ENCODE measurements around the gene DNAH9.
A peak's percentile ranks its signal among the peaks of the same experiment; 100 is the strongest.

The DNAH9 gene

GRCh38 chr17:11705111-11705510 is 106.8 kb downstream of the DNAH9 start:
- DNase-seq (ENCODE audit: low read depth in 1 of 2, low spot score in 1 of 2) = no peak
- no peak for TF ChIP-seq JUND (IDR thresholded peaks at IDR 0.05; ENCODE audit: low read depth)
- in situ Hi-C loops (cut with HindIII; ENCODE audit: low pct_unique_long_range_greater_than_20kb, low sequenced_read_pairs) = no loop called here

GRCh38 chr17:11707586-11707985 is 109.3 kb downstream of the DNAH9 start:
- in situ Hi-C loops (cut with HindIII; ENCODE audit: low pct_unique_long_range_greater_than_20kb, low sequenced_read_pairs) = no loop called here
- no peak for DNase-seq (ENCODE audit: low read depth in 1 of 2, low spot score in 1 of 2)
- no peak for TF ChIP-seq JUND (IDR thresholded peaks at IDR 0.05; ENCODE audit: low read depth)

- in situ Hi-C loops (cut with HindIII; ENCODE audit: low pct_unique_long_range_greater_than_20kb, low sequenced_read_pairs) = no loop called here
- DNase-seq (ENCODE audit: low read depth in 1 of 2, low spot score in 1 of 2) = no peak
- TF ChIP-seq JUND (IDR thresholded peaks at IDR 0.05; ENCODE audit: low read depth) = no peak
Measured at GRCh38 chr17:11712456-11712855, 114.2 kb downstream of the DNAH9 start.

GRCh38 chr17:11719203-11719602 is 120.9 kb downstream of the DNAH9 start:
- in situ Hi-C loops (cut with HindIII; ENCODE audit: low pct_unique_long_range_greater_than_20kb, low sequenced_read_pairs) = no loop called here
- no peak for DNase-seq (ENCODE audit: low read depth in 1 of 2, low spot score in 1 of 2)
- no peak for TF ChIP-seq JUND (IDR thresholded peaks at IDR 0.05; ENCODE audit: low read depth)

GRCh38 chr17:11719856-11720255 is 121.6 kb downstream of the DNAH9 start:
- no peak for DNase-seq (ENCODE audit: low read depth in 1 of 2, low spot score in 1 of 2)
- in situ Hi-C loops (cut with HindIII; ENCODE audit: low pct_unique_long_range_greater_than_20kb, low sequenced_read_pairs) = no loop called here
- no peak for TF ChIP-seq JUND (IDR thresholded peaks at IDR 0.05; ENCODE audit: low read depth)

- no peak for TF ChIP-seq JUND (IDR thresholded peaks at IDR 0.05; ENCODE audit: low read depth)
- no peak for DNase-seq (ENCODE audit: low read depth in 1 of 2, low spot score in 1 of 2)
Measured at GRCh38 chr17:11720816-11721215, 122.5 kb downstream of the DNAH9 start.

GRCh38 chr17:11730747-11731146 is 132.5 kb downstream of the DNAH9 start:
- no peak for TF ChIP-seq JUND (IDR thresholded peaks at IDR 0.05; ENCODE audit: low read depth)
- in situ Hi-C loops (cut with HindIII; ENCODE audit: low pct_unique_long_range_greater_than_20kb, low sequenced_read_pairs) = no loop called here
- no peak for DNase-seq (ENCODE audit: low read depth in 1 of 2, low spot score in 1 of 2)

More at GRCh38 chr17:11720816-11721215, 122.5 kb downstream of the DNAH9 start:
- in situ Hi-C loops (cut with HindIII; ENCODE audit: low pct_unique_long_range_greater_than_20kb, low sequenced_read_pairs) = no loop called here

GRCh38 chr17:11736613-11737312 is 138.5 kb downstream of the DNAH9 start:
- in situ Hi-C loops (cut with HindIII; ENCODE audit: low pct_unique_long_range_greater_than_20kb, low sequenced_read_pairs) = no loop called here
- no peak for TF ChIP-seq JUND (IDR thresholded peaks at IDR 0.05; ENCODE audit: low read depth)
- DNase-seq (ENCODE audit: low read depth in 1 of 2, low spot score in 1 of 2) = no peak

GRCh38 chr17:11737313-11737679 is 139.0 kb downstream of the DNAH9 start:
- DNase-seq (ENCODE audit: low read depth in 1 of 2, low spot score in 1 of 2) = no peak
- in situ Hi-C loops (cut with HindIII; ENCODE audit: low pct_unique_long_range_greater_than_20kb, low sequenced_read_pairs) = no loop called here

GRCh38 chr17:11738151-11738550 is 139.9 kb downstream of the DNAH9 start:
- no peak for TF ChIP-seq JUND (IDR thresholded peaks at IDR 0.05; ENCODE audit: low read depth)
- in situ Hi-C loops (cut with HindIII; ENCODE audit: low pct_unique_long_range_greater_than_20kb, low sequenced_read_pairs) = no loop called here
- DNase-seq (ENCODE audit: low read depth in 1 of 2, low spot score in 1 of 2) = no peak

More at GRCh38 chr17:11737313-11737679, 139.0 kb downstream of the DNAH9 start:
- TF ChIP-seq JUND (IDR thresholded peaks at IDR 0.05; ENCODE audit: low read depth) = no peak

- TF ChIP-seq JUND (IDR thresholded peaks at IDR 0.05; ENCODE audit: low read depth) = no peak
- no peak for DNase-seq (ENCODE audit: low read depth in 1 of 2, low spot score in 1 of 2)
- in situ Hi-C loops (cut with HindIII; ENCODE audit: low pct_unique_long_range_greater_than_20kb, low sequenced_read_pairs) = no loop called here
Measured at GRCh38 chr17:11739351-11739750, 141.1 kb downstream of the DNAH9 start.

GRCh38 chr17:11739848-11740247 is 141.6 kb downstream of the DNAH9 start:
- TF ChIP-seq JUND (IDR thresholded peaks at IDR 0.05; ENCODE audit: low read depth) = no peak
- in situ Hi-C loops (cut with HindIII; ENCODE audit: low pct_unique_long_range_greater_than_20kb, low sequenced_read_pairs) = no loop called here
- no peak for DNase-seq (ENCODE audit: low read depth in 1 of 2, low spot score in 1 of 2)

GRCh38 chr17:11742886-11743285 is 144.6 kb downstream of the DNAH9 start:
- in situ Hi-C loops (cut with HindIII; ENCODE audit: low pct_unique_long_range_greater_than_20kb, low sequenced_read_pairs) = no loop called here
- peak in 1 of 2 experiments; percentile 4 for DNase-seq (ENCODE audit: low read depth in 1 of 2, low spot score in 1 of 2)
- TF ChIP-seq JUND (IDR thresholded peaks at IDR 0.05; ENCODE audit: low read depth) = no peak

GRCh38 chr17:11744696-11745095 is 146.4 kb downstream of the DNAH9 start:
- in situ Hi-C loops (cut with HindIII; ENCODE audit: low pct_unique_long_range_greater_than_20kb, low sequenced_read_pairs) = no loop called here
- DNase-seq (ENCODE audit: low read depth in 1 of 2, low spot score in 1 of 2) = no peak
- no peak for TF ChIP-seq JUND (IDR thresholded peaks at IDR 0.05; ENCODE audit: low read depth)

Data from T47D (cell line).